ENCODE data around the gene STPG3. TPM values are rescaled to one million over a fixed set of nuclear protein-coding genes. Genes with fewer than 3 reads are reported as not detected.

The STPG3 gene
- total and polyA plus RNA-seq, 2 experiments from 2014 or later = not detected

GRCh38 chr9:137227853-137228505 is 23.1 kb upstream of the STPG3 start:
- Histone ChIP-seq H3K4me1 (ENCODE audit: insufficient read depth) (no peaks in the 10 kb centered on the region; the same call in 1 of the 2 replicates), H3K36me3 (ENCODE audit: insufficient read depth) (no peaks in the 10 kb centered on the region), H4K20me1 (replicated peaks; ENCODE audit: insufficient read depth) (no peaks in the 10 kb centered on the region), H2AFZ (no peak overlapping the region), H3K27ac (ENCODE audit: low read depth) (no peak overlapping the region), H3K4me3 (no peak overlapping the region), H3F3A (replicated peaks; ENCODE audit: low read depth) (0 out of 2 replicates have a peak, but pooled peaks cover 6% of the 10 kb centered on the region), H3K79me2 (replicated peaks; ENCODE audit: insufficient read depth) (no peaks in the 10 kb centered on the region), H3K9me2 (ENCODE audit: insufficient read depth) (no peaks in the 10 kb centered on the region), H3K27me3 (ENCODE audit: insufficient read depth) (peaks cover 1% of the 10 kb centered on the region; the same call in 1 of the 2 replicates), H3K4me2 (peak overlapping the region; percentile 66; the same call in 1 of the 2 replicates)
- H3K9me3 Mint-ChIP-seq = no peaks in the 10 kb centered on the region
- peaks cover 2% of the 10 kb centered on the region; the same call in 2 of the 3 replicates for H3K4me1 Mint-ChIP-seq
- H3K27ac Mint-ChIP-seq = no peak overlapping the region
- no peak overlapping the region for H3K4me3 Mint-ChIP-seq
- ATAC-seq (no peak), DNase-seq (ENCODE audit: low spot score) (no peak)
- TF ChIP-seq EZH2 (IDR thresholded peaks at IDR 0.05; ENCODE audit: low read depth, unreplicated experiment) = no peak
- no peak for TF ChIP-seq EZH2phosphoT487 (IDR thresholded peaks at IDR 0.05; ENCODE audit: unreplicated experiment)
- no peak for TF ChIP-seq STAT1 (IDR thresholded peaks at IDR 0.05; ENCODE audit: unreplicated experiment)
- no peaks in the 10 kb centered on the region for H3K36me3 Mint-ChIP-seq (ENCODE audit: low read depth)
- H3K27me3 Mint-ChIP-seq (ENCODE audit: insufficient read depth, low read depth, poor library complexity) = peaks cover 3% of the 10 kb centered on the region

- Histone ChIP-seq H3K4me1 (ENCODE audit: insufficient read depth) (no peaks in the 10 kb centered on the region; the same call in 1 of the 2 replicates), H3K9me2 (ENCODE audit: insufficient read depth) (no peaks in the 10 kb centered on the region), H3K27ac (ENCODE audit: low read depth) (no peak overlapping the region), H3K79me2 (replicated peaks; ENCODE audit: insufficient read depth) (no peaks in the 10 kb centered on the region), H3K36me3 (ENCODE audit: insufficient read depth) (no peaks in the 10 kb centered on the region), H3F3A (replicated peaks; ENCODE audit: low read depth) (0 out of 2 replicates have a peak, but pooled peaks cover 6% of the 10 kb centered on the region), H3K4me2 (no peak overlapping the region), H2AFZ (no peak overlapping the region), H3K27me3 (ENCODE audit: insufficient read depth) (no peaks in the 10 kb centered on the region), H3K4me3 (no peak overlapping the region), H4K20me1 (replicated peaks; ENCODE audit: insufficient read depth) (no peaks in the 10 kb centered on the region)
- Mint-ChIP-seq H3K36me3 (ENCODE audit: low read depth) (no peaks in the 10 kb centered on the region), H3K4me1 (peaks cover 2% of the 10 kb centered on the region; the same call in 2 of the 3 replicates), H3K9me3 (no peaks in the 10 kb centered on the region), H3K27me3 (ENCODE audit: insufficient read depth, low read depth, poor library complexity) (peaks cover 3% of the 10 kb centered on the region), H3K4me3 (no peak overlapping the region), H3K27ac (no peak overlapping the region)
- DNase-seq (ENCODE audit: low spot score) (no peak), ATAC-seq (no peak)
- TF ChIP-seq POLR2AphosphoS5 (IDR thresholded peaks at IDR 0.05; ENCODE audit: low read depth) = no peak
- no peak for TF ChIP-seq ETS1 (IDR thresholded peaks at IDR 0.05)
- no peak for TF ChIP-seq REST (IDR thresholded peaks at IDR 0.05; ENCODE audit: unreplicated experiment)
- no peak for TF ChIP-seq ZNF331 (CRISPR knock-in tag; IDR thresholded peaks at IDR 0.05; ENCODE audit: low read depth)
- TF ChIP-seq EZH2 (IDR thresholded peaks at IDR 0.05; ENCODE audit: low read depth, unreplicated experiment) = no peak
- no peak for TF ChIP-seq EZH2phosphoT487 (IDR thresholded peaks at IDR 0.05; ENCODE audit: unreplicated experiment)
- TF ChIP-seq NANOG (IDR thresholded peaks at IDR 0.05; ENCODE audit: borderline replicate concordance) = no peak
- TF ChIP-seq ZNF462 (CRISPR knock-in tag; IDR thresholded peaks at IDR 0.05) = no peak
- TF ChIP-seq JUNB (IDR thresholded peaks at IDR 0.05; ENCODE audit: unreplicated experiment) = no peak
Observed at GRCh38 chr9:137228506-137228967, 22.5 kb upstream of the STPG3 start.

All from GM23338 (cell line).